HAP-1 (cell line): ENCODE measurements around the gene SLIT1.
A peak's percentile ranks its signal among the peaks of the same experiment; 100 is the strongest.

Experiments
- DNase-seq, 2 experiments: peaks; one replicate each; pipeline ENCODE4 v3.0.0-alpha.2; 2016 to 2020; ENCODE audit warnings: low spot score in 2 of 2
- H3K27me3 ChIP-seq: fragments of 250-450 bp; sonication (Bioruptor Pico); 2 replicates; pipeline ENCODE4 v1.5.1; 2020; ENCODE audit warnings: low read depth, mild to moderate bottlenecking, moderate library complexity
- H3K36me3 ChIP-seq: fragments of 250-450 bp; sonication (Bioruptor Pico); replicated peaks from 2 replicates; pipeline ENCODE4 v1.5.1; 2020; ENCODE audit warnings: mild to moderate bottlenecking
- H3K4me1 ChIP-seq: fragments of 250-450 bp; sonication (Bioruptor Pico); 2 replicates; pipeline ENCODE4 v1.5.1; 2020; ENCODE audit warnings: mild to moderate bottlenecking
- H3K4me3 ChIP-seq: fragments of 250-450 bp; sonication (Bioruptor Pico); 2 replicates; pipeline ENCODE4 v1.5.1; 2020; ENCODE audit warnings: mild to moderate bottlenecking, moderate library complexity
- H3K9me3 ChIP-seq: fragments of 250-450 bp; sonication (Bioruptor Pico); 2 replicates; pipeline ENCODE4 v1.5.1; 2020; ENCODE audit warnings: mild to moderate bottlenecking, moderate library complexity
- in situ Hi-C: fragments of 300-500 bp; cut with MboI; formaldehyde crosslinking; loops from 3 replicates; pipeline ENCODE4 v1.14.3; 2020; ENCODE audit warnings: low sequenced_read_pairs, inconsistent platforms, mixed read lengths

Gene SLIT1

DNA sequence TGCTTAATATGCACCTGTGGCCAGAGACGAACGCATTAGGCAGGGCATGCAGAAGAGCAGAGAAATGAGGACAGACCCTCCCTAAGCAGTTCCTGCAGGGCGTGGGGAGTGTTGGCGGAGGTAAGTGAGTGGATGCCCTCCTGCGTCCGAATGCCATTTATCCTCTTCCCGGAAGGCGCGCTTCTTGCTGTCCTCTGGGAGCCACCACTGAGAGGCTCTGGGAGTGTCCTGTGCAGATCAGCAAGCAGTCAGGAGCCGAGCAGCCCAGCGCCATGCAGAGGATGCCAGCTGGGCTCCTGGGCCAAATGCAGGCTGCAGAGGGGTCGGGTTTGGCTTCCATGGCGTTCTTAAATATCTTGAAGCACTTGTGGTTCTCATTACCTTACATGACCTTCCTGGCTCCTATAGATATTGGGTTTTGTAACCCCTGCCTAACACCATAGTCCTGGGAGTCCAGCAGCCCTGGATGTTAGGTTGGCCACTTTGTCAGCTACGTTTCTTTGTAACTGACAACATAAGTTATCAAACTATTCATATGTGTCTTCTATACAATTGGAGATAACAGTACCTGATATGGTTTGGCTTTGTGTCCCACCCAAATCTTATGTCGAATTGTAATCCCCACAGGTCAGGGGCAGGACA is 30.0 kb upstream of the SLIT1 start:
- in situ Hi-C loops, result loop anchor here (25.0 kb wide), 1 partner anchor 578 kb away; no protein-coding TSS in a partner anchor
- DNase-seq, result no peak
- H3K9me3 ChIP-seq, result no peaks in the 10 kb centered on the region
- no peaks in the 10 kb centered on the region for H3K36me3 ChIP-seq
- no peak overlapping the region for H3K4me3 ChIP-seq
- no peaks in the 10 kb centered on the region for H3K4me1 ChIP-seq
- H3K27me3 ChIP-seq, result no peaks in the 10 kb centered on the region

DNA sequence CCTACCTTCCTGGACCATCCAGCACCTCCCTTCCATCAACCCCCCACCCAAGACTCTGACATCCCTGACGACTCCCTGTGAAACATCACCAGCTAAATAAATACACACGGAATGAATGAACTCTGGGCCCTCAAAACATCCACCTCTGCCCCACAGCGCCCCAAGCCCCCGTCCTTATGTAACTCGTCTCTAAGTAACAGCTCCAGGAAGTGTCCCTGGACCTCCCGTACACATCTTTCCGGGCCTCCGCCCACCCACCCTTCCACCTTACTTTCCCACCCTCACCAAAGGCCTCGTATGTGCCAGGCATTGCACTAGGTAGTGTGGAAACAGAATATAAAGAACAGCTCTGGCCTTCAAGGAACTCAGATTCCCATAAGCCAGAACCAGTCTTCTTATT is 27.7 kb upstream of the SLIT1 start:
- no peaks in the 10 kb centered on the region for H3K4me1 ChIP-seq
- no peaks in the 10 kb centered on the region for H3K36me3 ChIP-seq
- in situ Hi-C loops, result loop anchor here (25.0 kb wide), 1 partner anchor 576 kb away; no protein-coding TSS in a partner anchor
- no peak for DNase-seq
- no peak overlapping the region for H3K4me3 ChIP-seq
- H3K27me3 ChIP-seq, result no peaks in the 10 kb centered on the region
- H3K9me3 ChIP-seq, result no peaks in the 10 kb centered on the region

DNA sequence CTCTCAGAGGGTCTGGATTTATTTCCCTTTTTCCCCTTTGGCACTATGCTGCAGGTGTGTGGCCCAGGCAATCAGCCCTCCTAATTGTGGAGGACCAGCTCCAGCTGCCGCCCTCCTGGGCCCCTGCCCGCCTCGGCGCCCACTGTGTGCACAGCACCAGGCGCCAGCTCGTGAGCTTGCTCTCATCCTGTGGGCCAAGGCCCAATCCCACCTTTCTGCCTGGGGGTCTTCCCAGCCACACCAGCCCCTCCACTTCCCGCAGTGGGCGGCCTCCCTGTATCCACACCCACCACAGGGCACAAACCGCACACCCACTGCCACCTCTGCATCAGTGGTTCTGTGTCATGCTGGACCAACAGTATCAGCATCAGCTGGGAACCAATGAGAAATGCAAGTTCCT is 25.5 kb upstream of the SLIT1 start:
- DNase-seq, result no peak
- in situ Hi-C loops, result loop anchor here (25.0 kb wide), 1 partner anchor 574 kb away; no protein-coding TSS in a partner anchor
- peaks cover 7% of the 10 kb centered on the region; the same call in 1 of the 2 replicates for H3K27me3 ChIP-seq
- H3K4me3 ChIP-seq, result no peak overlapping the region
- H3K36me3 ChIP-seq, result no peaks in the 10 kb centered on the region
- H3K9me3 ChIP-seq, result no peaks in the 10 kb centered on the region
- H3K4me1 ChIP-seq, result no peaks in the 10 kb centered on the region

DNA sequence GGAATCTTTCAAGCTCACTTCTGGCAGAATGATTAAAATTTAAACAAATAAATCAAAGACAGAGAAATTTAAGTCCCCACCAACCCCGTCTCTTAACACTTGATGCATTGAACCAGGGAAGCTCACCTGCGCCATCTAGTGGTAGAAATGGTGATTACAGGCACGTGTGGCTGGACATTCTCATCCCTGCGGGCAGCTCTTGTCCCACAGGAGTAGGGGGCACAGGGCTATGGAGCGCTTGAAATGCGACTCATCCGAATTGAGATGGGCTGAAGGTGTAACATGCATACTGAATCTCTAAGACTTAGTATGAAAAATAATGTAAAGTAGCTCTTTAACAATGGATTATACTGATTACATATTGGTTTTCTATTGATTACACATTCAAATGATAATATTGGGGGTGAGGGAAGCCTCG is 24.8 kb upstream of the SLIT1 start:
- Histone ChIP-seq H3K4me3 (no peak overlapping the region), H3K36me3 (no peaks in the 10 kb centered on the region), H3K27me3 (peaks cover 7% of the 10 kb centered on the region; the same call in 1 of the 2 replicates), H3K9me3 (no peaks in the 10 kb centered on the region), H3K4me1 (no peaks in the 10 kb centered on the region)
- peak; percentile 67 to 85 for DNase-seq
- in situ Hi-C loops, result loop anchor here (25.0 kb wide), 1 partner anchor 573 kb away; no protein-coding TSS in a partner anchor

DNA sequence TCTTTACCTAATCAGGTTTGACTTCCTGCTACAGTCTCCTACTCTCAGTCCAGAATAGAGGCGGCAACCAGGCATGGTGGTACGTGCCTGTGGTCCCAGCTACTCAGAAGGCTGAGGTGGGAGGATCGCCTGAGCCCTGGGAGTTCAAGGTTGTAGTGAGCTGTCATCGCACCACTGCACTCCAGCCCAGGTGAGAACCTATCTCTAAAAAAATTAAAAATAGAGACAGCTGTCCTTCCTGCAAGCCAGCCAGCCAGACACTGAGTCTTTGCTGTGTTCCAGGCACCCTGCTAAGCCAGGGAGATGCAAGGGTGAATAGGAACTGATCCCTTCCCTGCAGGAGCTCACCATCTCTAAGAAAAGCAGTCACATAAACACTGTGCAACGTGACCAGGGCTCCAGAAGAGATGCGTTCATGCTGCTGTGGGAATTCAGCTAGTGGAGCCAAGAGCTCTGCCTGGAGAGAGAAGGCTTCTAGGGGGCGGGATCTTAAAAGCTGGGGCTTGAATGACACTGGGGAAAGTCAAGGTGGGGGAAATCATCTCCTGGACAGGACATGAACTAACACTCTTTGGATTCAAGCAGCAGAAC is 22.1 kb upstream of the SLIT1 start:
- Histone ChIP-seq H3K27me3 (peaks cover 7% of the 10 kb centered on the region; the same call in 1 of the 2 replicates), H3K4me1 (no peaks in the 10 kb centered on the region), H3K36me3 (no peaks in the 10 kb centered on the region), H3K9me3 (no peaks in the 10 kb centered on the region), H3K4me3 (no peak overlapping the region)
- no peak for DNase-seq
- in situ Hi-C loops, result loop anchor here (5.0 to 25.0 kb wide), 2 partner anchors 136 to 571 kb away; no protein-coding TSS in a partner anchor

DNA sequence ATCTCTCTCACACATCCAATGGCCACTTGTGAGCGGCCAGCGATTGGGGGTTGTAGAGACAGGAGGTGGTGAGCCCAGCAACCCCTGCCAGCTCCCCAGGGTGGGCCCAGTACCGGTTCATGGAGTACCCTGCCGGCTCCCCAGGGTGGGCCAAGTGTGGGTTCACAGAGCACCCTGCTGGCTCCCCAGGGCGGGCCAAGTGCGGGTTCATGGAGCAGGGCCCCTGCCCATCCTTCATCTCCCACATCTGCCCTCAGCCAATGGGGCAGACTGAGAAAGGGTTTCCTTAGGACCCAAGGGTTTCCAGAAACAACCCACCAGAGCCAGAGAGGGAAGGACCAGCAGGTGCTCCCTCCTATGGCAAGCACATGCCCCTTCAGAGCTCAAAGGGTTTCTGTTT is 21.4 kb upstream of the SLIT1 start:
- peaks cover 7% of the 10 kb centered on the region; the same call in 1 of the 2 replicates for H3K27me3 ChIP-seq
- no peaks in the 10 kb centered on the region for H3K9me3 ChIP-seq
- DNase-seq, result no peak
- H3K4me1 ChIP-seq, result no peaks in the 10 kb centered on the region
- in situ Hi-C loops, result loop anchor here (5.0 to 25.0 kb wide), 2 partner anchors 135 to 570 kb away; no protein-coding TSS in a partner anchor
- no peak overlapping the region for H3K4me3 ChIP-seq
- H3K36me3 ChIP-seq, result no peaks in the 10 kb centered on the region

DNA sequence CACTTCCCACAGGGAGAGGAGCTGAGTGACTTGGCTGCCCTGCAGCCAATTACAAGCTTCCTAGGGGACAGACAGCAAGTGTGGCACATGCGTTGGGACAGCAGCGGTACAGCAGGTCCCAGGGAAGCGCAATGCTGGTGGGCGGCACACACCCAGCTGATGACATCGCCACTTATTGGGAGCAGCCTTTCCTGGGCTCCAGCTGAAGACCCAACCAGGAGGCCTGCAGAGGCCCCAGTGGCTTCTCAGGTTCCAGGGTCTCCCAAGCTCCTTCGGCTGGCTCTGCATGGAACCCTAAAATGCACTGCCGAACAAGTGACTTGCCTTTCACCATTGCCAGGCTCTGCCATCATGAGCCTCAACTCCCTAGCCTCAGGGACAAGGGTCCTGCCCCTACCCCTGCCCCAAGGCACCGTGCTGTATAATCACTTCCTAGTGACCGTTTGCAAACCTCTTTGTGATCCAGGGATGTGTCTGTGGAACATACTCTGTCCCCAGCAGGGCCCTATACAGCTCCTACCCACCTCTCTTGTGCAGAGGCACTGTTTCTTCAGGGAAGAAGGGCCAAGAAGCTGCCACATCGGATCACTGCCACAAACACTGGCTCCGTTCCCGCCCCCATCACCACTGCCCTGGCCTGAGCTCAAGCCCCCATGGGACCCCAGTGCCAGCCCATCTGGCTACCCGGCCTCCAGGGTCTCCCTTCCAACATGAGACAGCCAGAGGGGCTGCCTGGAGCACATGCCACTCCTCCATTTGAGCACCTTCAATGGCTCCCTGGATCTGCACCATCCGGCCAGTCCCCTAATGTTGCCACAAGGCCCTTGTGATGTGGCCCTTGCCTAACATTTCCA is 19.3 kb upstream of the SLIT1 start:
- Histone ChIP-seq H3K27me3 (peaks cover 7% of the 10 kb centered on the region; the same call in 1 of the 2 replicates), H3K4me3 (no peak overlapping the region), H3K4me1 (no peaks in the 10 kb centered on the region), H3K36me3 (no peaks in the 10 kb centered on the region), H3K9me3 (no peaks in the 10 kb centered on the region)
- in situ Hi-C loops, result loop anchor here (5.0 to 25.0 kb wide), 2 partner anchors 133 to 568 kb away; no protein-coding TSS in a partner anchor
- DNase-seq, result no peak

DNA sequence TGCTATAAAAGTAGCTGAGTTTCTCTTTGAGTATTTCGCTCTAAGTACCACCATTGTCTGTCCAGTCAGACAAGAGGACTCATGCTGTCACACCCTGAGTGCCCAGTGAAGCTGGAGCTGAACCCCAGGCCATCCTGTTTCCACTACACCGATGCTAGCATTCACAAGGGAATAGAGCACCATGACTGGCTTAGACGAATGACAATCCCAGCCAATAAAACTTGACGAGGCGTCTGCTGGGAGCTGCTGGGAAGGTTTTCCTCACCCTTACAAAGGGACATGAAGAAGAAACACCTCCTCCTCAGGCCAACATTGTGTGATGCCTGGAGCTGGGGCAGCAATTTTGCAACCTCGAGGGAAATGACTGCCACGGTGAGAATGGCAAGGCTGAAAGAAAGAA is 17.5 kb upstream of the SLIT1 start:
- Histone ChIP-seq H3K4me3 (no peak overlapping the region), H3K27me3 (peaks cover 12% of the 10 kb centered on the region; the same call in 1 of the 2 replicates), H3K4me1 (no peaks in the 10 kb centered on the region), H3K36me3 (no peaks in the 10 kb centered on the region), H3K9me3 (no peaks in the 10 kb centered on the region)
- in situ Hi-C loops, result loop anchor here (25.0 kb wide), 1 partner anchor 566 kb away; no protein-coding TSS in a partner anchor
- DNase-seq, result no peak

DNA sequence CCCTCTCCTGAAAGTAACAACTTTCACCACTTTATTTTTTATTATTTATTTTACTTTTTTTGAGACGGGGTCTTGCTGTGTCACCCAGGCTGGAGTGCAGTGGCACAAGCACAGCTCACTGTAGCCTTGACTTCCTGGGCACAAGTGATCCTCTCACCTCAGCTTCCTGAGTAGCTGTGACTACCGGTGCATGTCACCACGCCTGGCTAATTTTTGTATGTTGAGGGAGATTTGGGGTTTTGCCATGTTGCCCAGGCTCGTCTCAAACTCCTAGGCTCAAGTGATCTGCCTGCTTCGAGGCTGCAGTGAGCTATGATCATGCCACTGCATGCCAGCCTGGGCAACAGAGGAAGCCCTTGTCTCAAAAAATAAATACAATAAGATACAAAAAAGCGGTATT is 14.9 kb upstream of the SLIT1 start:
- in situ Hi-C loops, result loop anchor here (25.0 kb wide), 1 partner anchor 563 kb away; no protein-coding TSS in a partner anchor
- Histone ChIP-seq H3K9me3 (no peaks in the 10 kb centered on the region), H3K4me3 (no peak overlapping the region), H3K36me3 (no peaks in the 10 kb centered on the region), H3K4me1 (no peaks in the 10 kb centered on the region), H3K27me3 (peaks cover 5% of the 10 kb centered on the region; the same call in 1 of the 2 replicates)
- no peak for DNase-seq

DNA sequence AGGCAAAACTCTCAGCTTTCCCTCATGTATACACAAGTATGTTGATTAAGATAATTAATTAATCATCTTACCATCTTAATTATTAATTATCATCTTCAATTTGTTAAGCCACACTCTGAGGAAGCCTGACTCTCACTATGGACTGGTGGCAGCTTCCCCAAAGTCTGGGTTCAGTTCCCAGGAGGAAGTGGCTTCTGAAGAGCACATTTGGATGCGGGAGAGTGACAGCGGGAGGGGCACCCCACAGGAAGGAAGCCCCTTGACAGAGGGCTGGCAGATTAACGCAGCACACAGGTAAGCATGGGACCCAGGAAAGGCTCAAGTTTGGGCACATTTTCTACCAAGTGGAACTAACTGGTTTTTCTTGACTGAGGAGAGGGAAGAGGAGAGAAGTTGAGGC is 13.4 kb upstream of the SLIT1 start:
- Histone ChIP-seq H3K4me3 (no peak overlapping the region), H3K27me3 (peaks cover 5% of the 10 kb centered on the region; the same call in 1 of the 2 replicates), H3K9me3 (no peaks in the 10 kb centered on the region), H3K36me3 (no peaks in the 10 kb centered on the region), H3K4me1 (no peaks in the 10 kb centered on the region)
- DNase-seq, result no peak
- in situ Hi-C loops, result no loop called here

DNA sequence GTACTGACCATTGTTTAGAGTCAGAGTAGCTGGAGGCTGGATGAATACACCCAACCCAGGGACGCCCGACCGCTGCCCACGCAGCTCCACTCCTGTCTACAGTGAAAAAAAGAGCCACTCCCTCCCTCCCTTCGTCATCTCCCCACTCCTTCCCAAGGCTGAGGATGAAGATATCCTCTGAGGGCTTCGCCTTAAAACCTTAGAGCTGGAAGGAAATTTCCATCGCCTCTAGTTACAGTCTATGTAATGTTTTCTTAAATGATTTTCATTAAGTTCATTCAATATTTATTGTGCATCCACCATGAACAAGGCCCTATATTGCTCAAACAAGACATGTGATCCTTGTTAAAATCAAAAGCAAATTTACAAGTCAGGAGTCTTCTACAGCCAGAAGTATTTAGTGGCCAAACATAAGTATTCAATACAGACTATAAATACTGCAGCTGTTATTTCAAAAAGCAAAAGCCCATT is 11.3 kb upstream of the SLIT1 start:
- in situ Hi-C loops, result no loop called here
- DNase-seq, result no peak
- Histone ChIP-seq H3K36me3 (no peaks in the 10 kb centered on the region), H3K4me3 (no peak overlapping the region), H3K9me3 (no peaks in the 10 kb centered on the region), H3K27me3 (peaks cover 5% of the 10 kb centered on the region; the same call in 1 of the 2 replicates), H3K4me1 (no peaks in the 10 kb centered on the region)

DNA sequence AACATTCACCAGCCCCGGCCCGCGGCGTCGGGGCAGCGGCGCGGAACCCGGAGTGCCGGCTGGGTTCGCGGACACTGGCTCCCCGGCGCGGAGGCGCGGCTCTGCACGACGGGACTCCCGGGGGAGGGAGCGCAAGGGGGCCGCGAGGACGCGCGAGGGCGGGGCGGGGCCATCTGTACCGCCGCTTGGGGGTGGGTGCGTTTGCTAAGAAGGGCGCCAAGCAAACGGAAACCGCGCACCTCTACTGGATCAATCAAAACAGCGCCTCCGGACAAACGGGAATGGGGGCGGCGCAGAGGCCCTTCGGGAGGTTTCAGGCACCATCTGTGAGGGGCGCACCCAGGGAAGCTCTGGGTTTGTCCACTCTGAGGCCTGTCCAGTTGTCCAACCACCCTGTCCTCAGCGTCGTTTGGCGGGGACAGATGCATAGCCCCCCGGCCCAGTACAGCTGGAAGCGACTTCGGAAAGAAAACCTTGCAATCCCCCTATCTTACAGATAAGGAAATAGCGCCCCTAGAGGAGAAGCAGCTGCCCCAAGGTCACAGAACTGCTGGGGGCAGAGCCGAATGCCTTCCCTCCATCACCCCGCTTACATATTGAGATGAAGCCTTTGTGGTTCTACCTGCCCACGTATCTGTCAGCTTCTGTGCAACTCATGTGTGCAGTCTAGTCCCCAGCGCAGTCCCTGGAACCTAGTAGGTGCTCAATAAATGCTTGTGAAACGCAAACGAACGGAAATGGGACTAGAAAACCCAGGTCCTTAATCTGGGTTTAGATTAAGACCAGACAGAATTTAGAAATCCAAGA is 10.7 kb upstream of the SLIT1 start:
- DNase-seq, result peak; percentile 77 to 86
- in situ Hi-C loops, result no loop called here
- H3K4me1 ChIP-seq, result no peaks in the 10 kb centered on the region
- H3K4me3 ChIP-seq, result peak overlapping the region; percentile 39
- H3K27me3 ChIP-seq, result peaks cover 5% of the 10 kb centered on the region; the same call in 1 of the 2 replicates
- no peaks in the 10 kb centered on the region for H3K36me3 ChIP-seq
- no peaks in the 10 kb centered on the region for H3K9me3 ChIP-seq
